NT2/D1 (cell line): ENCODE data around the gene GPRC5B.

ENCODE experiments used
- SUZ12 ChIP-seq: IDR thresholded peaks from 2 replicates; pipeline ENCODE4 v1.6.1; 2011; ENCODE audit not compliant: insufficient read length, insufficient read depth; ENCODE audit errors: extremely low read depth
- YY1 ChIP-seq: IDR thresholded peaks from 2 replicates; pipeline ENCODE4 v1.6.1; 2011; ENCODE audit not compliant: insufficient read length, insufficient read depth
- ZNF274 ChIP-seq: IDR thresholded peaks from 2 replicates; pipeline ENCODE4 v1.6.1; 2011; ENCODE audit warnings: mild to moderate bottlenecking, low read depth, low read length

GRCh38 chr16:19912455-19913339, 28.0 kb upstream of the GPRC5B start:
- TF ChIP-seq YY1 = no peak
- TF ChIP-seq ZNF274 = no peak
- no peak for TF ChIP-seq SUZ12
